Activated CD8-positive, alpha-beta memory T cell treated with anti-CD3 and anti-CD28 coated beads, Interleukin-2, amount 50 U/mL, for 24 hours (primary cell): Measurements from ENCODE around the gene RFLNA.
"Not testable (repeated sequence)": the region's sequence is repeated elsewhere in the genome, so short reads cannot be mapped to it uniquely, and the experiment has no call there.

Source experiments
- DNase-seq: peaks from one replicate; pipeline ENCODE4 v3.0.0-alpha.2; 2020; ENCODE audit errors: extremely low read depth

RFLNA gene

DNA sequence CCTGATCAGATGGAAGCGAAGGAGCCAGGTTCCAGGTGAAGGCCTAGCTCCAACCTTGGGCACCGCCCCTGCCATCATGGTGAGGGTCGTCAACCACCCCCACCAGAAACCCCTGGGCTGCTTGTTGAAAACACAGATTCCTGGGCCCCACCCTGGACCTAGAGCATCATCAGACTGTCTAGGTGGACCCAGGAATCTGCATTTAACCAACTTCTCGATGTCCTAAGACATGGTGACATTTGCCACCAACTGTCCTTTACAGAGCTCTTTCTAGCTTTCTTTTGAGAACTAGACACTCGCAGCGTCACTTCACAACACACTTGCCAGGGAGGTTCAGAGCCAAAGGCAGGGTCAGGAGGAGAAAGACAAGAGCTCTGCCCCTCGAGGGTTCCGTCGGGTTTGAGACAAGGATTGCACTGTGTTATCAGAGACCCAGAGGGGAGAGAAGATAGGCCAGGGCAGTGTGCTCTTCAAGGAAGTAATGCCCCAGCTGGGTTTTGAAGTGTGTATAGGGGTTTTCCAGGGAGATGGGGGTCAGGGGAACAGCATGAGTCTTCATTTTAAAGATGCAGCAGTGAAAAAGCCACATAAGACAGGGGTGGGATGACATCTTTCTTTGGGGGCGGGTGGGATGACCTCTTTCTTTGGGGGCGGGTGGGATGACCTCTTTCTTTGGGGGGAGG lies 24.6 kb downstream of the RFLNA start:
- no peak for DNase-seq

GRCh38 chr12:124321040-124321481 lies 26.2 kb downstream of the RFLNA start:
- DNase-seq, result peak; percentile 19

GRCh38 chr12:124321556-124322270 lies 26.8 kb downstream of the RFLNA start:
- no peak for DNase-seq

DNA sequence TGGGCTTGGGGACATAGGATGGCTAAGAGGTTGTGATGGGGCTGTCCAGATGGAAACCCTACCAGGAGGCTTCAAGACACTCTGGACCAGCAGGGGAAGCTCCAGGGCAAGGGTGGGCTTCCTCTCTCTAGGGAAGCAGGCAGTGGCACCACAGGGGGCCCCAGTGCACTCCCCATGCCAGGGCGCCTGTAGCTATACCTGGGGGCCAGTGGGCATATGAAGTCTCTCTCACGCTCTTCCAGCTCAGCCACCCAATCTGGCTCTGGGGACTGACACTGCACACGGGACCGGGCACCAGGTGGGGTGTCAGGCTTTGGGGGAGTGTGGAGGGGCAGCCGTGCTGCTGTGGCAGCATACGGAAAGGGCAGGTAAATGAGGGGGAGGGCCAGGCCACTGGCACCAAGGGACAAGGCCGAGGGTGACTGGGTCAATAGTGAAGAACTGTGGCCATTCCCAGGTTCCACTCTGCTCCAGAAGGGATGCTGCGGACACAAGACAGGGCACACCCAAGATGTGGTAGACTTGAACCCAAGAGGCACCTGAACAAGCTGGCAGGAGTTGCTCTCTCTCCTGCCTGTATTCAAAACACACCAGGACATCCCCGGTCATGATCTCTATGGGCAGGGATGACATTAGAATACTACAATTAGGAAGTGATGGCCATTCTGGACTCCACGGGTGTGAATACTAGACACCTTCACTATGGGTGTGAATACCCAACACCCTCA lies 27.5 kb downstream of the RFLNA start:
- no peak for DNase-seq

- not testable (repeated sequence) for DNase-seq
Observed at GRCh38 chr12:124322999-124323328, 28.1 kb downstream of the RFLNA start.

- DNase-seq, result no peak
Observed at GRCh38 chr12:124323771-124324530, 29.1 kb downstream of the RFLNA start.

- no peak for DNase-seq
Observed at GRCh38 chr12:124324803-124325705, 30.2 kb downstream of the RFLNA start.

- DNase-seq, result no peak
Observed at GRCh38 chr12:124326104-124326503, 31.2 kb downstream of the RFLNA start.

GRCh38 chr12:124326871-124327270 lies 32.0 kb downstream of the RFLNA start:
- no peak for DNase-seq

- DNase-seq, result no peak
Observed at GRCh38 chr12:124327362-124328043, 32.6 kb downstream of the RFLNA start.

GRCh38 chr12:124328116-124328515 lies 33.2 kb downstream of the RFLNA start:
- DNase-seq, result no peak

DNA sequence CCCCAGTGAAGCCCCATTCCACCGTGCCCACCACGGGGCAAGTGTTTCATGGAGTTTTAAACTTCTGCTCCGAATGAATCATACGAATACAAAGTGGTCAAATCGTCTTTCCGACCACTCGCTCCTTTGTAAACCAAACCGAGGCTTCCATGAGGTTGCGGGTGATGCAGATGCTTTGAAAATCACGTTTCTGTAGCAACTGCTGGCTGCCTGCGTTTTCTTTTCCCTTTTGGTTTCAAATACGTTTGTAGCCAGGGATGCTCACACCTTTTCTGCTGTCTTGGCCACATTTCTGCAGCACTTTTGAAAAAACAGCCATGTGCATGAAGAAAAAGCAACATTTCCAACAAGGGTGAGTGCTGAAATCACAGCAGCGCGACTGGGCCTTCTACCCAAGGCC lies 33.7 kb downstream of the RFLNA start:
- DNase-seq, result no peak

GRCh38 chr12:124332058-124332672 lies 37.3 kb downstream of the RFLNA start:
- no peak for DNase-seq

DNA sequence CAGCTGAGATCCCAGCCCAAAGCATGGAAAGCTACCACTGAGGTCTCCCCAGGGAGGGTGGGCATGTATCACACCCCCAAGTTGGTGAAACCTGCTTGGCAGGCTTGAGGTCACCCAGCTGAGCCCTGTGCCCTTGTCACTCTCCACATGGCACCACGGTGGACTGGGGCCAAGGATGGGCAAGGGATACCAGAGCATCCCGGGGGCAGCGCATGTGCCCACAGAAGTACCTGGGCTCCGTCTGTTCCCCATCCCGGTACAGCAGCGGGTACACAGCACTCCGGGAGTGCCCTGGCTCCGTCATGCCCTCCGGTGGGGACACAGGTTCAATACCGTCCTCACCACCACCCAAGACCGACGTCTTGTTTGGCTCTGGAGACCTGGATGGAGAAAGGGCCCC lies 38.0 kb downstream of the RFLNA start:
- DNase-seq, result no peak

- DNase-seq, result no peak
Observed at GRCh38 chr12:124333724-124334123, 38.8 kb downstream of the RFLNA start.

DNA sequence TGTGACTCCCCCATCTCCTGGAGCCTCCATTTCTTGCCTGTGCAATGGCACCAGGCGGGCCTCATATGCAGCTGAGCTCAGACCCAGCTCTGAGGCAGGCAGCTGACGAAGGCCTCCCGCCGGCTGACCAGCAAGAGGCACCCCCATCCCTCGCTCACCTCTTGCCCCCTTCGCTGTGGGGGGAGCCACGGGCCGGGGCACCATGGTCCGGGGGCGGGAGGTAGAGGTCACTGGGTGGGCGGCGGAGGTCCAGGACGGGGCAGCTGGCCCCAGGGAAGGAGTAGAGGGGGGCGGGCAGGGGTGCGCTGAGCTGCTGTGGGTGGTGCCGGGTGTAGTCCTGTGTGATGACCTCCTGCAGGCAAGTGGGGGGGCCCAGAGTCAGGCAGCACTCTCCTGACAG lies 39.4 kb downstream of the RFLNA start:
- no peak for DNase-seq

GRCh38 chr12:124334976-124335375 lies 40.1 kb downstream of the RFLNA start:
- no peak for DNase-seq

GRCh38 chr12:124335426-124336183 lies 40.7 kb downstream of the RFLNA start:
- no peak for DNase-seq

DNA sequence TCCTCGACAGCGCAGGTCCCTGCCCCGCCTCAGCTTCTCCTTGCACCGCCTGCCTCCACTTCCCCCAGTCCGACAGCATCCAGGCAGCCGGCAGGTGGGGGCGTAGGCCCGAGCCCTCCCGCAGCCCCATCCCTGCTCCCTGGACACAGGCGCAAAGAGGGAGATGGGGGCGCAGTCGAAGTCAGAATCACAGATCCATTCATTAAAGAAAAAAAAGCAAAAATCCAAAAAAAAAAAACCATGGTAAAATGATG lies 41.2 kb downstream of the RFLNA start:
- no peak for DNase-seq
